Cardiac septum (tissue), 1 donor: ENCODE data around the gene FKBP1B. TPM values are rescaled to one million over a fixed set of nuclear protein-coding genes. Genes with fewer than 3 reads are reported as not detected.
A peak's percentile ranks its signal among the peaks of the same experiment; 100 is the strongest.

Experiments
- DNase-seq: peaks from one replicate; pipeline ENCODE4 v3.0.0-alpha.2; 2020; ENCODE audit warnings: low spot score
- intact Hi-C: fragments of 100-400 bp; cut with DNase I; formaldehyde crosslinking; loops from one replicate; pipeline ENCODE4 v1.14.0; 2022
- total RNA-seq: library from RNA; stranded (reverse); fragmentation: NEBNext Ultra II Directional; extraction: Animal tissue kit (Norgen Biotek cat#: 25700); gene quantifications from one replicate; pipeline ENCODE4 v1.2.1, GENCODE V29; 2021
- donor health status: DM: no; HTN: no; CAD: no.

FKBP1B gene
- total RNA-seq, 1 donor from 2014 or later: 2.0 TPM

- intact Hi-C loops: no loop called here
- DNase-seq: no peak
Measured at GRCh38 chr2:24051833-24052232, 2.3 kb downstream of the FKBP1B start.

DNA sequence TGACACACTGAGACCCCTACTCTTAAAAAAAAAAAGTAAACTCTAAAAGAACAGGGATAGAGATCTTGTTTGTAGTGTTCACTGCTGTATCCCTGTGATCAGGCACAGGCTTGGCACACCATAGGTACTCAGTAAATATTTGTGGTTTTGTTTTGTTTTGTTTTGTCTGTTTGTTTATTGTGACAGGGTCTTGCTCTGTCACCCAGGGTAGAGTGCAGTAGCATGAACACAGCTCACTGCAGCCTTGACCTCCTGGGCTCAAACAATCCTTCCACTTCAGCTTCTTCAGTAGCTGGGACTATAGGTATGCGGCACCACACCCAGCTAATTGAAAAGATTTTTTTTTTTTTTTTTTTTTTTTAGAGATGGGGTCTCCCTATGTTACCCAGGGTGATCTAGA is 3.4 kb downstream of the FKBP1B start:
- intact Hi-C loops: no loop called here
- DNase-seq: no peak

- intact Hi-C loops: no loop called here
- no peak for DNase-seq
Measured at GRCh38 chr2:24054366-24055010, 4.9 kb downstream of the FKBP1B start.

GRCh38 chr2:24055750-24056149 is 6.2 kb downstream of the FKBP1B start:
- no peak for DNase-seq
- intact Hi-C loops: no loop called here

DNA sequence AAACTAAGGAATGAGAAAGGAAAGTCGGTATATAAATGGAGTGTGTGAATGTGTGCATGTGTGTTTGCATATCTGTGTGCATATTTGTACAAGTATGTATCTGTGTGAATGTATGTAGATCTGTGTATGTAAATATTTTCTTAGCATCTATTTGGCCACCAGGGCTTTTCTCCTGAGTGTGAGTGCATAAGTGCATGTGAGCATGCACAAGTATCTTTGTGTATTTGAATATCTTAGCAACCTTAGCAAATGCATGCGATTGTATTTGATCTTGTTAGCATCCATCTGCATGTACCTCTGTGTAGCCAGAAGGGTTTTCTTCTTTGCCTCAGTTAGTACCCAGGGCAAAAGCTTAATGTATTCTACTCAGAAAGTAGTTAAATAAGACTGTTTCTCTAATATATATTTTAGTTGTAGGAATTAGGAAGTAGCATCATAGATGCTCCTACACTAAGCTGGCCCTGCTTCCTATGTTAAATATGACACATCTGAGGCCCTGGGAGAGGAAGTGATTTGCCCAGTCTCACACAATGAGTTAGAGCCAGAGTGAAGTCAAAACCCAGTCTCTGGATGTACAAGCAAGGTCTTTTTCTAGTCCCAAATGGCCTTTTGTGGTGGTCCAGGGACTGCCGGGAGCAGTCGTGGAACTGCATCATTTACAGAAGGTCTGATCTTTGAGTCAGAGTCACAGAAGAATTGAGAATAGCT is 9.2 kb downstream of the FKBP1B start:
- intact Hi-C loops: no loop called here
- DNase-seq: no peak

DNA sequence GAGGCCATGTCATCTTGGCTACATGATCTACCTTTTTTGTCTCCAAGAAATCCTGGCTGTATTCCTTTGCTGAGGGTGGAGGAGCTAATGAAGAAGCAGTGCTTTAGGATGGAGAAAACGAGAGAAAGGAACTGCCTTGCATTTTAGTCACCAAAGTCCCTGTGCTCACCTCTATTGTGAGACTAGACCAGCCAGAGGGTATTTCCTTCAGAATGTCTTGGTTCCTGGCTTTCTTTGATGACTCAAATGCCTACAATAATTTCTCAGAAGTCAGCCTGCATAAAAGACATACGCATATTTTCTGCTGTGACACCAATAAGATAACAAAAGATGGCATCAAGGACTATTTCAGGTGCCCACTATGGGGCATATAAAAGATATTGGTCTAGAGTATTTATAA is 15.8 kb downstream of the FKBP1B start:
- intact Hi-C loops: no loop called here
- no peak for DNase-seq

- no peak for DNase-seq
- intact Hi-C loops: no loop called here
Measured at GRCh38 chr2:24072259-24072658, 22.7 kb downstream of the FKBP1B start.

- intact Hi-C loops: no loop called here
Measured at GRCh38 chr2:24073816-24074215, 24.3 kb downstream of the FKBP1B start.

DNA sequence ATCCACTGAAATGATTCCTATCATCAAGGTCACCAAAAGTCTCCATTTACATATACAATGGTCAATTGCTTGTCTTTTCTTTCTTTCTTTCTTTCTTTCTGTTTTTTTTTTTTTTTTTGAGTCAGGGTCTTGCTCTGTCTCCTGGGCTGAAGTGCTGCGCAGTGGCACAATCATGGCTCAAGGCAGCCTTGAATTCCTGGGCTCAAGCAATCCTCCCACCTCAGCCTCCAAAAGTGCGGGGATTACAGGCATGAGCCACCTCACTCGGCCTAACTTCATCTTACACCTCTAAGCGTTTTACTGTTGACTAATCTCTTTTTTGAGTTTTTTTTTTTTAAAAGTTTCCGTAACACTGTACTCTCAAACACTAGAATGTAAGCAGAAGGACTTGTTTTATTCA is 25.7 kb downstream of the FKBP1B start:
- intact Hi-C loops: no loop called here
- DNase-seq: no peak

More at GRCh38 chr2:24073816-24074215, 24.3 kb downstream of the FKBP1B start:
- DNase-seq: no peak

DNA sequence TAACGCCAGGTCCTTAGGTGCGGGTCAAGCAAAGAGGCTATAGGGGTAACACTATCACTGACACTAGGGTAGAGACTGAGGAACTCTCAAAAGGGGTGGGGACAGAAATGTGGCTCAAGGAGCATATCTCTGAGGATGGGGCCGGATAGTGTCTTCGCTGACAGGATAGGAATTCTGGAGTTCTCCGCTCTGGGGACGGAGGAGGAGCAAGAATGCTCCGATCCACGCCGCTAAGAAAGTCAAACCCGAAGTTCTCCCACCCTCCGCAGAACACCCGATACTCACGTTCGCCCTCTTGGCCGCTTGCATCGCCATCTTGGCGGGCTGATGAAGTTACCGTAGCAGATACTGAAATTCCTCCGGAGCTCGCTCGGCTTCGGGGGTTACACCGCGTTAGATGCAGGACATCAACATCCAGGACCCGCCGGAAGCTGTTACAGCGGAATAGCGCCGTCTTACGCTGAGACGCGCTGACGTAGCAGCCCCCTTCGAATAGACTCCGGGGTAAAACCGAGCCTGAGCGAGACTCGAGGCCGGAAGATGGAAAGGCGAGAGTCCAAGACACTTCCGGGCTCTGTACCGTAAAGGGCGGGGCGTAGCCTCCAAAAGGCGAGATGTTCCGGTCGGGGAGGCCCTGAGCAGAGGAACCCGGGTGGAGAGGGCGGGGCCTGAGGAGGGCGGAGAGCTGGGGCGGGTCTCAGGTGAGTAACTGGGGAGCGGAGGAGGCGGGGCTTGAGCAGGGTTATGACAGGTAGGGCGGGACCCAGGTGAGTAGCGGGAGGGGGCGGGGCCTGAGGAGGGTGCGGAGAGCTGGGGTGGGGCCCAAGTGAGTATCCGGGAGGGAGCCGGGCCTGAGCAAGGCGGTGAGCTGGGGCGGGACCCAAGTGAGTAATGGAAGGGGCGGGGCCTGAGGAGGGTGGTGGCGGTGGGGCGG is 26.6 kb downstream of the FKBP1B start, which contains the start of gene SF3B6:
Gene SF3B6, minus strand, starts transcription at position 412 of the 934 bp plus-strand sequence. Its CDS starts 97 bp downstream, at position 315.
- DNase-seq: peak; percentile 100
- intact Hi-C loops: loop anchor here (2.0 kb wide), 2 partner anchors 47 to 149 kb away; partner anchors contain the start of genes ATAD2B, FAM228B and PFN4

GRCh38 chr2:24076849-24077534 is 27.5 kb downstream of the FKBP1B start:
- no peak for DNase-seq
- intact Hi-C loops: loop anchor here (2.0 kb wide), 2 partner anchors 46 to 150 kb away; partner anchors contain the start of genes ATAD2B, FAM228B and PFN4

DNA sequence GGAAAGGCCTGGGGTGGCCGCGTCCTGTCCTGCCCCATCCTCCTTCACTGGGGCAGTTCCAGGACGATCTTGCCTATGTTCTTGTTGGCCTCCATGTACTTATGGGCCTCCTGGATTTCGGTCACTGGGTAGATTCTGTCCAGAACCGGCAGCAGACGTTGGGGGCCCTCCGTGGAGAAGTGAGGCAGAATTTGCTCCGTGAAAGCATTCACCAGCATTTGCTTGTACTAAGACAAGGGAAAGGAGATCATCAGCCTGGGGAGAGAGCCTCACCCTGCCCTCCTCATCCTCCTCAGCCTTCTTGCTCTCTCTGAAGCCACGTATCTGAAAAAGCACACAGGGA is 28.0 kb downstream of the FKBP1B start:
- DNase-seq: no peak
- intact Hi-C loops: loop anchor here (2.0 kb wide), 2 partner anchors 45 to 151 kb away; partner anchors contain the start of genes ATAD2B, FAM228B and PFN4

DNA sequence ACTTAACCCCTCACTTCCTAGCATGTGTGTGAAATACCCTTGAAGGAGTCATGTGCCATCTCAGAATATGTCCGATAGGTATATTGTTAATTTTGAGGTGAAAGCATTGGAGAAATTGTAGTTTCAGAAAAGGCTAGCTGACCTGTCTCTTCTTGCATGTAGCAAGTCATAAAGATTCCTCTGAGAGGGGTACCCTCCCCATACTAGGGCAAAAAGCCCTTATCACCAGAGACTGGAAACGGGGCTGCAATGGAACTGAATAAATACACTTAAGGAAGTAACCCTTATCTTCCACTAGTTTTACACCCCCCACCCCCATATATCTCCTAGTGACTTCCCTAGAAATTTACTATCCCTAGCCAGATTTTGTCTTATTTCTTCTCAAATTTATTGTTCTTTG is 28.3 kb downstream of the FKBP1B start:
- intact Hi-C loops: loop anchor here (2.0 kb wide), 2 partner anchors 45 to 151 kb away; partner anchors contain the start of genes ATAD2B, FAM228B and PFN4

GRCh38 chr2:24080701-24081100 is 31.2 kb downstream of the FKBP1B start:
- intact Hi-C loops: loop anchor here (10.0 kb wide), 1 partner anchor 284 kb away; the partner anchor contains the start of gene ITSN2
- DNase-seq: no peak

More for the DNA sequence above, 28.3 kb downstream of the FKBP1B start:
- no peak for DNase-seq

DNA sequence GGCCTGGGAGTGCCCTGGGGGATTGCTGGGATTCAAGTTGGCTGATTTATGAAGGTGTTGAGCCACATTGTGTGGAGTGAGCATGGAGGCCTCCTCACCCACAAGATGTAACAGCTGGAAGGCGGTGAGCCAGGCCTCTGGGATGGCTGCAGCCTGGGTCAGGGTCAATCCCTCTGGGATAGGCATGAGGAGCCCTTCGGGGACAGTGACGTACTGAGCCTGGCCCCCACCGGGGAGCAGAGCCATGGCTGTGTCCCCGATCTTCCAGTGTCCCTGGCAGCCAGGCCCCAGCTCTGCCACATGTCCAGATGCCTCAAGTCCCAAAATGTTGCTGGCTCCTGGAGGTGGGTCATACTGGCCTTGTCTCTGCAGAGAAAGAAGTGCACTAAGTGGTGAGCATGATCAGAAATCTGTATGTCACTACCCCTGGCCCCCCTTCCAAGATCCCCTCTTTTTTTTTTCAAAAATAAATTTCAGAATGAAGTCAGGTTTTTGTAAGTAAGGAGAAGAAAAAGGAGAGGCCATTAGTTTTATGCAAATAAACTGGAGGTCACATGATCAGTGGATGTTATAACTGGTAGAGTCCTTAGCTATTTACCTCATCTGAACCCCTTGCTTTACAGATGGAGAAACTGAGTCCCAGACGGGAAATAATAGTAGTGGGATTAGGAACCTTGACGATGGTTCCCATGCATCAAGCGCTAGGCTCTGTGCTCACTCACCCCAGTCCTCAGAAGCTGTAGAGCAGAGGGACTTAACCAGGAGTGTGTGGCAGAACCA is 33.4 kb downstream of the FKBP1B start:
- DNase-seq: no peak
- intact Hi-C loops: loop anchor here (10.0 kb wide), 1 partner anchor 282 kb away; the partner anchor contains the start of gene ITSN2

- no peak for DNase-seq
Measured at GRCh38 chr2:24083567-24084385, 34.2 kb downstream of the FKBP1B start.

More at GRCh38 chr2:24083567-24084385, 34.2 kb downstream of the FKBP1B start:
- intact Hi-C loops: loop anchor here (1.0 to 10.0 kb wide), 4 partner anchors 39 to 281 kb away; partner anchors contain the start of genes ATAD2B, FAM228B, ITSN2 and PFN4
